HPDE6-E6E7 (cell line): Measurements from ENCODE around the gene SCYGR3.
"Not testable (repeated sequence)": the region's sequence is repeated elsewhere in the genome, so short reads cannot be mapped to it uniquely, and the experiment has no call there.

ENCODE experiments used
- DNase-seq: peaks from one replicate; pipeline ENCODE4 v3.0.0; 2011; ENCODE audit warnings: missing footprints; ENCODE audit errors: extremely low spot score

SCYGR3 gene

DNA sequence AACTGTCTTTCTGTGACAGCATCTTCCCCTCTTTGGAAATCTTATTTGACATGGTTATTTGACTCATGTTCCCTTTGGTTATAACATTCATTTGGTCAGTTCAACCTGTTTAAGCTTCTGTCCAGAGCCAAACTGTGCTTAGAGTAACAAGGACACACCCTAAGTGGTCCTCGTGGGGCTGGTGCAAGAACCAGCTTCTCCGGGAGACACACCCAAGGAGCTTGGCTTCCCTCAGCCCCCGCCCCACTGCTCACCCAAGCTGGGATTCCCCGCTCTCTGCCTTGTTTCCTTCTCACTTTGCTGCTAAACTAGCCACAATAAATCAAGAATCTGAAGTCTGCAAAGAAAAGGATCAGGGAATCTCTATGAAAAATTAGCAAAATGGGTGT lies 1.4 kb downstream of the SCYGR3 start:
- DNase-seq = no peak

DNA sequence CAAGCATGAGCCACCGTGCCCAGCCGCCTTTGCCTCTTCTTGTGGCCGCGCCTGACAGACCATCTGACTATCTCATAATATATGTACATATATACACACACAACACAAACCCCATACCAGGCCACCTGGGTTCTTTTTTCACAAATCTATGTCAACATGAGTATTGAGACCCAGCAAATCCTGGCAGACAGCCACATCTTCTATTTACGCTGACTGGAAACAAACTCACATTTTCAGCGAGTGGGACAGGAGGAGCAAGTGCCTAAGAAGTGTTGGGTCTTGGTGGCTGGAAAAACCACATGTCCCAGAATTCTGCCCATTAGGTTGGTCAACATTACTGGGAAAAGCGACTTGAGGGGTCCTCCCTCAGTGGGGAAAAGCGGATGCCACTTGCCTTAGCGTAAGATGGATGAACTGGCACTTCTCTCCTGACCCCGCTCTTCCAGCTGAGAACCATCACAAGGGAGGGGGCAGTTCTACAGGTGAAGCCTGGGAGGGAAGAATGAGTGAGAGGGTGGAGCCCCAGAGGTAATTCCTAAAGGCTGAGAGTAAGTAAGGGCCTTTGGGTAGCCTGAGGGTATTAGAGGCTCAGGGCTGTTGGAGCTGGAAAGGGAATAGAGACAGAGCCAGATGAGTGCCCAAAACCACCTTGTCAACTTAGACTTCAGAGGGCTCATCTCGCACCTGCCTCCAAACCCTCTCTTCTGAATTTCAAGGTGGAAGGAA lies 1.9 kb downstream of the SCYGR3 start:
- DNase-seq = no peak

DNA sequence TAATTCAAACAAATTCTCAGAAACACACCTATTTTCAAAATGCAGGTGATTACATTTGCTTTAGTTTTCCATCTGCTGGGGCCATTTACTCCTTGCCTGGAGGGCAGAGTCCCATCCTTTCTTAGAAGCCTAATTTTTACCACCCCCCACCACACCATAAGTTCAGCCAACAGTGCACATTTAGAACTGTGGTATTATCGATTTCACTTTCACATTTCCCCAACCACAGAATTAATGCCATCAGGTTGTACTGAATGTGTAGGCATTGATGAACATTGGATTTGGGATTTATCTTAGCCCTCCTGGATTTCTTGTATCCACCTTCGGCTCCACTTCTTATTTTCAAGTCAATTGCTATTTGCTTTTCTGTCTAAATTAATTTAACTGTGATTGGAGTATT lies 4.5 kb downstream of the SCYGR3 start:
- no peak for DNase-seq

DNA sequence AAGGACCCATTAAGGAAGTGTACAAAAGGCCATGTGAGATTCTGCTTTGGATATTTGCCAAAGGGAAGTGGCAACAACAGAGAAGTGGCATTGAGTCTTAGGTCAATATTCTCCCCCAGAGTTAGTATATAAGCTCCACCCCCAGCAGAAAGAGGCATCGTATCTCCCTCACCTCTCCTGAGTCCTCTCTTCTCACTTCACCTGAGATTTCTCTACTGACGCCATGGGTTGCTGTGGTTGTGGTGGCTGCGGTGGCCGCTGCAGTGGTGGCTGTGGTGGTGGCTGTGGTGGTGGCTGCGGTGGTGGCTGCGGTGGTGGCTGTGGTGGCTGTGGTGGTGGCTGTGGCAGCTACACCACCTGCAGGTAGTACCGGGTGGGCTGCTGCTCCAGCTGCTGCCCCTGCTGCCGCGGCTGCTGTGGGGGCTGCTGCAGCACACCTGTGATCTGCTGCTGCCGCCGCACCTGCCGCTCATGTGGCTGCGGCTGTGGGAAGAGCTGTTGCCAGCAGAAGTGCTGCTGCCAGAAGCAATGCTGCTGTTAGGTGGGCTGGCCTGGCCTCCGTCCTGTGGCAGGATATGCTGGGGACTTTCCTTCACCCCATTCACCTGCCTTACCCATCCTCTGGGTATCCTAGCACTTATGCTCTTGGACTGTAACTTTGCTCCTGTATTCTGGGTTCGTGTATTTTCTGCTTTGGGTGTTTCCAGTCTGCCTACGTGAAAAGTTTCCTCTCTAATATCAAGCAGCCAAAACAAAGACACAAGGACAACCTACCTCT lies 5.9 kb downstream of the SCYGR3 start:
- DNase-seq = no peak

DNA sequence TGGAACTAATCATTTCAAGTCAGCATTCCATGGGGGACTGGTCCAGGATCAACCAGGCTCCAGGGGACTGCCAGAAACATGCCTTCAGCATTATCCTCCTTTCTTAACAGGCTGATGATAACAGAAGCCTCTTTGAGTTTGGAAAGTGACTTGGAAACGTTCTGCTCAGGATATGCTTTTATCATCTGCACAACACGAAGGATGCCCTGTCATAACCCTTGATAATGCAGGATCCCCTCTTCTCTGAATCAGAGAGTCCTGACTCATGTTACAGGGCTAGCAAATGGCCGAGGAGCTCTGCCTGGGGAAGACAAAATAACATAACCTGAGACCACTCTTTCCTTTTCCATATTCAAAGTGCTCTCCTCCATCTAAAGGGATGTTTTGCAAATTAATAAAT lies 6.7 kb downstream of the SCYGR3 start:
- DNase-seq = no peak

DNA sequence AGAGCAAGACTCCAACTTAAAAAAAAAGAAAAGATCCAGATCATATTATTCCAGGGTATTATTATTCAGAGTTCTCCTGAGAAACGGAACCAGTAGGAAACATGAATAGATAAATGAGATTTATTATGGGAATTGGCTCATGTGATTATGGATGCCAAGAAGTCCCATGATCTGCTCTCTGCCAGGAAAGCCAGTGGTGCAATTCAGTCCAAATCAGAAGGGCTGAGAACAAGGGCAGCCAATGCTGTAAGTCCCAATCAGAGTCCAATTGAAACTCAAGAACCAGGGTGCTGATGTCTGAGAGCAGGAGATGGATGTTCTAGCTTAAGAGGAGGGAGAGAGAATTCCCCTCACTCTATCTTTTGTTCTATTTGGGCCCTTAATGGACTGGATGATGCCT lies 8.2 kb downstream of the SCYGR3 start:
- DNase-seq = no peak

DNA sequence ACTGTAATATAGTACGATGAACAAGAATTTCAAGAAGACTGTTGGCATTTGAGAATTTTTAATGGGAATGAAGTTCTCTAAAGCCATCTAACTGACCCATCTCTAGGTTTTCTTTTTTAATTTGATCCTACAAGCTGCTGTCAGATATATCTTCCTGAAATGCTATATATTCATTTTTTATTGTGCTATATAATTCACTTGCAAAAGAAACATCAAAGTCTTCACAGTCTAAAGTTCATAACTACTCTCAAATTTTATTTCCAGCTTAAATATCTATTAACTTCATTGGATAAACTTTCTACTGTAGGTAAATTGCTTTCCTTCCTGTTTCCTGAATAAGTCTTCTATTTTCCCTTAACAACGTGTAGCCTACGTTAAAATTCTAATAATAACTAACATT lies 12.3 kb downstream of the SCYGR3 start:
- DNase-seq = no peak

DNA sequence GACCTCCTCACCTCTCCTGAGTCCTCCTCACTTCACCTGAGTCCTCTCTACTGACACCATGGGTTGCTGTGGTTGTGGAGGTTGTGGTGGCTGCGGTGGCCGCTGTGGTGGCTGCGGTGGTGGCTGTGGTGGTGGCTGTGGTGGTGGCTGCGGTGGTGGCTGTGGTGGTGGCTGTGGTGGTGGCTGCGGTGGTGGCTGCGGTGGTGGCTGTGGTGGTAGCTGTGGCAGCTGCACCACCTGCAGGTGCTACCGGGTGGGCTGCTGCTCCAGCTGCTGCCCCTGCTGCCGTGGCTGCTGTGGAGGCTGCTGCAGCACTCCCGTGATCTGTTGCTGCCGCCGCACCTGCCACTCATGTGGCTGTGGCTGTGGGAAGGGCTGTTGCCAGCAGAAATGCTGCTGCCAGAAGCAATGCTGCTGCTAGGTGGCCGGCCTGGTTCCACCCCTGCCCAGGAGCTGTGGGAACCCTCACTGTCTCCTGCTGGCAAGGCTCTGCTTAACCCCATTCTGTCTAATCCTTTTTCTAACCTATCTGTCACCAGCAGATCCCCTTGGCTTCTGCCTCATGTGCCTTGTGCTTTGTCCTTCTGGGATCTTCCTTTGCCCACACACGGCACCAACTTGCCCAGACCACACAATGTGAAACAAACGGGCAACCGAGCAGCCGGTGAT lies 15.7 kb downstream of the SCYGR3 start, which contains the start of gene SCYGR2:
Gene SCYGR2, plus strand, starts transcription at position 59 of the 669 bp plus-strand sequence. Its CDS starts 0 bp downstream, at position 59.
- DNase-seq = not testable (repeated sequence)

DNA sequence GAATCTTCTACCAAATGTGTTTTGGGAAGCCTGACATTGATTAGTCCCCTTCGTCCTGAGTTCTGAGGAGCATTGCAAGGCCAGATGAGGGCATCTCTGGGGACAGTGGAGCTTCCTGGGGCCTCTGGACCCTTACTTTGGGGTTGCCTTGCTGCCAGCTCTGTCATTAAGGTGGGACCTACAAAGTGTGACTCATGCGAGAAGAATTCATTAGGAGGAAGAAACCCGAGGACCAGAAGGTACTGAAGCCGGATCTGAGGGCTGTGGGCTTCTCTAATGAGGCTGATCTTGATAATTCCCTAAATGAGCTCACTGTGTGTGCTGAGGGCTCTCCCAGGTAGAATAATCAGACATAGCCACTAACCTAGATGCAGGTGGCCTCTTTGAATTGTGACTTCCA lies 16.6 kb downstream of the SCYGR3 start:
- DNase-seq = no peak

DNA sequence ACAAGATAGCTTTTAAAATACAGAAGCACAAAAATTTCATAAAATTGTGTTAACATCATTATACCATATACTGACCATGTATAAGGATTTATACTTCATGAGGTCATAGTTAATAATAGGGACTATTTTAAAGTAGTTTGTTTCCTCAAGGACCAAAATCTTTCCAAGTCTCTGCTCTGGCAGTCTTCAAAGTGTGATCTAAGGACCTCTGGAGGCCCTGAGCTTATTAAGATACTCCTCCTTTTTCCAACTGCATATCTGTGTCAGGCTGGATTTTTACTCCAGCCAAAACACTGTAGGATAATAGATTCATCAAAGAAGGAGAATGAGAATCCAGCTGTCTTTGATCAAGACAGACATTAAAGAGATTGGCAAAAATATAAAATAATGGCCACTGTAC lies 17.6 kb downstream of the SCYGR3 start:
- DNase-seq = no peak

DNA sequence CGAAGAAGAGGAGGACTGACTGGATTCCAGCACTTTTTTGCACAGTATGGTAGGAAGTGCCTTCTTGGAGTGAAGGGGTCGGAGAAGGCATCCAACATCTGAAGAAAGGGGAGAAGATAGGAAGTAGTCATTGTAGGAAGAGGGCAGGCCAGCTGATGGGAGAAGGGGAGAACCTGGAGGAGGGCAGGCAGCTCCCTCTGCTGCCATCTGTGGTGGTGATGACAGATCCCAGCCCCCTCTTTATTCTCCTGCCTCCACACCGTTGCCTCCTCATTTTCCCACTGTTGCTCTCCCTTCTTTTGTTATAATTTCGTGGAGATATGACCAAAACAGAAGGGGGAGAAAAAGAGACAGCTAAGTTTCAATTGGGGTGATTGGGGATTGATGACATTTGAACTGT lies 18.8 kb downstream of the SCYGR3 start:
- DNase-seq = no peak

DNA sequence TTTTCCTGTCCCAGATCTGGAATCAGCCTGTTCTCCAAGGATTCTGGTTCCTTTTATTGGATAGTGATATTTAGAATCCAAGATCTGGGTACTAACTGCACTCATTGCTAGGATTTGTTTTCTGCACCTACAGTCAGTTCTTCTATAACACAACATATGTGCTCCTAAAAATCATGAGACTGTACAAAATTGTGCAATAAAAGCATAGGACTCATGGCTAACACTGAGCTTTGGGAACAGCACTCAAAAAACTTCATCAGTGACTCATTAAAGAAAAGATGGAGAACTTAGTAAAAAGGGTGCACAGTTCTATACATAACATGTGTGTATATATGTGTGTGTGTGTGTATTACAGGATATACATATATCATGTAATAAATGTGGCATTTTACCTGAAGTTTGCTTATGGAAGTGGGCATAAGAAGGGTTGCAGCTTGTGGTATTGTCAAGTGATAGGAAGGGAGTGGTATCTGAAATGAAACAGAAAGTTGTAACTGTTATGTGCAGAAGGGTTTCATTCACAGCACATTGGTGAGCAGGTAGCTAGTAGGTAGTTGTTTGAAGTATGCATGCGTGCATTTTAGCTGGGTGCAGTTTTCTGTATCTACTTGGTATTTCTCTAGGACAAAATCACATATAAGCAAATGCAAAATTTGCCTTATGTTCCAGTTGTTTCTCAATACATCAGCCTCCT lies 21.8 kb downstream of the SCYGR3 start:
- no peak for DNase-seq

DNA sequence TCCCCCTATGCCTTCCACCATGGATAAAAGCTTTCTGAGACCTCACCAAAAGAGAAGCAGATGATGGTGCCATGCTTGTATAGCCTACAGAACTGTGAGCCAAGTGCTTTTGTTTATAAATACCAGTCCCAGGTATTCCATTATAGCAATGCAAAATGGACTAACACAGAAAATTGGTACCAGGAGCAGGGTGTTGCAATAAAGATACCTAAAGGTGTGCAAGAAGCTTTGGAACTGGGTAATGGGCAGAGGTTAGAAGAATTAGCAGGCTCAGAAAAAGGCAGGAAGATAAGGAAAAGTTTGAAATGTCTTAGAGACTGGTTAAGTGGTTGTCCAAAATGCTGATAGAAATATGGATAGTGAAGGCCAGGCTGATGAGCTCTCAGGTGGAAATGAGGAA lies 32.3 kb downstream of the SCYGR3 start:
- DNase-seq = no peak

DNA sequence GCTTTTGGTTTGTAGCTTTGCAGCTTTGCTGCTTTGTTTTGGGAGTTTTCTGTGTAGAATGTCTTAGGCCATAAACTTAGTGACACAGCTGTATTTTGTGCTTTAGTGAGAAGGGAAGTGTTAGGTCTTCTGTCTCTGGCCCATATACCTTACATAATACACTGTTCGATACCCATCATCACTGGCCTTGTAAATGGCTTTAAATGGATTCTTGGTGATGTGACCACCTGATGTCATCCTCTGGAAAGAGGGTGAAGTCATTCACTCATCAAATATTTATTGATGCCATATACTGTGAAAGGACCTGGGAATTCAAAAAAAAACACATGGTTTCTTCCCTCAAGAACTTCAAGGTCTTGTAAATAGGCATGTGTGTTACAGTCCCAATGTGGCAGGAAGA lies 34.8 kb downstream of the SCYGR3 start:
- no peak for DNase-seq

DNA sequence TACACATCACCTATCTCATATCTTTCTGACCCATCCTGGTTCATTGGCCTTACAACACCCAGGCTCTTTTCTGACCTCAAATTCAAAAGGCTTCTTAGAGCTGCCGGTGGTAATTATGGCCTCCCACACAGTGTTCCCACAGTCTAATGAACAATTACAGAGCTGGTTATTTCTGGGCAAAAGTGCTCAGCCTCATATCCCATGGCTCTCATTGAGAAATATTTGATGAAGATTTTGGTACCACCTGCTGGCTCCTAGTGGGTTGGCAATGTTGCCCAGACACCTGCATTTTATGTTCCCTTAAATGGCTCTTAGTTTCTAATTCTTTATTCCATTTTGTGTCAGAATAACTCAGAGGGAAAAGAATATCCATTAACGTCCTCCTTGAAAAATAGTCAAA lies 36.0 kb downstream of the SCYGR3 start:
- DNase-seq = no peak

DNA sequence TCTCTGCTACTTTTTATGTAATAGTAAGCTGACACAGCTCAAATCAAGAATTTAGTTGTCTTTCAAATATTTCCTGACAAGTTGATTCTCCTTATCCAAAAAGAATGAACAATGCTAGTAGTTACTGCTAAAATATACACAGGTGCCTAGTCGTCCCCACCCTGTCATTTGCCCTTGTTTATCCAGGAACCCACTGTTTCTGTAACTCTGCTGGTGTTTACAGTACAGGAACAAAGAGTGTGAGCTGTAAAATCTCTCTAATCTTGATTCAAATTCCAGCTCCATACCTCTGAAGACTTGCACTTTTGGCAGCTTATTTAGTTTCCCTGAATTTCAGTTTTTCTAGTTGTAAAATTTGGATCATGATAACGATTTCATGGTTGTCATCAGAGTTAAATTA lies 37.1 kb downstream of the SCYGR3 start:
- no peak for DNase-seq

DNA sequence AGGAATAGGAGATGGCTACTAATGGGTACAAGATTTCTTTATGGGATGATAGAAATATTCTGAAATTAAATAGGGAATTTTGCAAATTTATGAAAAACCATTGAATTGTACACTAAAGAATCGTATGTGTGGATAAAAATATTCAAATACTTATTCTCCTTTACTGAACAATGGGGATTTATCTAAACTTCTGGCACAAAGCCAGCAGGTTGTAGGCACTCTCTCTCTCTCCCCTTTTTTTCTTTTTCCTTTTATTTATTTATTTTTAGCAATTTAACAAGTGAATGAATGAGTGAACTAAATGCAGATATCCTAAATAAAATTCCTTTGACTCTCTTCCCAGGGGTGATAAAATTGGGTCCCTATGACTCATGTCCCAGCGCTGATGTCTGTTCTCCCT lies 37.8 kb downstream of the SCYGR3 start:
- no peak for DNase-seq

DNA sequence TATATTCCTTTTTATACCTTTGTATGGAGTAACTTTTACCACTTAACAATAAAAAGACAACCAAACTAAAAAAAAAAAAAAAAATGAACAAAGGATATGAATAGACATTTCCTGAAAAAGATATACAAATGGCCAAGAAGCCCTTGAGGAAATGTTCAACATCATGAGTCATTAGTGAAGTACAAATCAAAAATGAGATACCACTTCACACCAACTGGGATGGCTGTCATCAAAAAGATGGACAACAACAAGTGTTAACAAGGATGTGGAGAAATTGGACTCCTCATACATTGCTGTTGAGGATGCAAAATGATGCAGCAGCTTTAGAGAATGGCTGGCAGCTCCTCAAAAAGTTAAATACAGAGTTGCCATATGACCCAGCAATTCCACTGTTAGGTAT lies 38.5 kb downstream of the SCYGR3 start:
- no peak for DNase-seq

DNA sequence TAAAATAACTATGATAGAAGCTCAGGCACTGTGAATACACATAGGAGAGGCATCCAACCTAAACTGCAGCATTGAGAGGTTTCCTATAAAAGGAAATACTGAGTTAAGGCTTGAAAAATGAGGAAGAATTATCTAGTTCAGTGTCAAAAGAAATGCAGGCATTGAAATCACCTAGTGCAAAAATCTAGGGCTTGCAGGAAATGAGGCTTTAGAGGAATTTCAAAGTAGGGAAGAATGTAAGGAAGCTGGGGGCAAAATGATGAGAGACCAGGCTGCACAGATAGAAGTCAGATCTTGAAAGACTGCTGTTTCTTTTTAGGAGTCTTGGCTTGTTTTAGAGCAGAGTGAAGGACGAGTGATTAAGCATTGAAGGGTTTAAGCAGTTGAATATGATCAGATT lies 44.0 kb downstream of the SCYGR3 start:
- DNase-seq = no peak

DNA sequence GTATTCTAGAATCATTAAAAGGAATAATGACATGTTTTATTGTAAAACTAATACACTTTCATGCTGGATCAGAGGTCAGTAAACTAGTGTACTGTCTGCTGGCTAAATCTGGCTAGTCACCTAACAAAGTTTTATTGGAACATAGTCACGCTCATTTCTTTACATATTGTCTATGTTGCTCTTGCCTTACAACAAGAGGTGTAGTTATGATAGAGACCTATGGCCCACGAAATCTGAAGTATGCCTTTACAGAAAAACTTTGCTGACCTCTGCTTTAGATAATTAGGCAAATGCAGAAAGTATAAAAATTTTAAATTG lies 45.8 kb downstream of the SCYGR3 start:
- DNase-seq = no peak

DNA sequence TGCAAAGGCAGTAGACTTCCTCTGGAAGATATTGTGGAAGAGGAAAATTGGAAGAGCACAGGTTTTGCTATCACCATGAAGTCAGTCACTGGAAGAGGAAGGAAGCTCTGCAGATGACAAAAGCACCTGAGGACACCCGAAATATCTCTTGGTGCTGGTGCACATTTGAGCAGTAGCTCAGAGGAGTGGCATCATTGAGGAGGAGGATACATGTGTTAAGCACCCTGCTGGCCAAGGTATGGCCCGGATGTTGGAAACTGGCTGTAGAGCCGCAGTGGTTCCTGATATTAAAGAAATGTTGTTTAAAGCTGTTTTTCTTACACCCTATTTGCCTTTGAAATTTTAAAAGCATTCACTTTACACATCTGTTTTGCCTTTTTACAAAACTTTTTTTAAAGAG lies 48.6 kb downstream of the SCYGR3 start:
- no peak for DNase-seq

DNA sequence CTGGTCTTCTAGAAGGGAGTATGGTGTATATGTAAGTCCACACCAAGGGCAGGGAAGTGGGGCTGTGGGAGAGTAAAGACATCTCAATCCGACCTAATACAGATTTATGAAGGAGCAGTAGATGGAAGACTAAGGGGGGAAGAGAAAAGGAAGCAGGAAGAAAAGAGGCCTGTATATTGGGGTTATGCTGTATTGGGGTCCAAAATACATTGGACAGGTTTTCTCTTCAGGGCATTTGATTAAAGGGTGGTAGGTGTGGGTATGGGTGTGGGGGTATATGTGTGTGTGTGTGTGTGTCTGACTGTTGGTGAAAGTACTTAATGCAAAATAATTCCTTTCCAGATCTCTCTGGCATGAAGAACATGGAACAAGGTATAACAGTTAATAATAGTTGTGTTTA lies 49.6 kb downstream of the SCYGR3 start:
- no peak for DNase-seq
